Heart left ventricle (tissue), 16 donors: ENCODE results near the gene ADAMTSL1. TPM values are rescaled to one million over a fixed set of nuclear protein-coding genes. Genes with fewer than 3 reads are reported as not detected.

Experiments used
- ATAC-seq, 4 donors: fragments of 200-7000 bp; cut with Tn5 transposase; one replicate each; pipeline ENCODE4 v1.9.1; 2020 to 2022; ENCODE audit warnings: moderate library complexity in 4 of 4, mild to moderate bottlenecking in 3 of 4, moderate number of reproducible peaks in 1 of 4
- DNase-seq, 5 donors: peaks; one replicate each; pipeline ENCODE4 v3.0.0-alpha.2; 2020
- H3K27ac ChIP-seq, 12 donors: fragments of 200-600 bp; sonication (generic) in 4 of 12; one replicate each; pipeline versions ENCODE4 v1.5.0 to v1.8.0; 2016 to 2022; ENCODE audit warnings: mild to moderate bottlenecking in 2 of 12
- H3K27me3 ChIP-seq, 9 donors: fragments of 200-600 bp; sonication (generic) in 2 of 9; one replicate each; pipeline versions ENCODE4 v1.5.1 to v1.8.0; 2016 to 2022; ENCODE audit warnings: mild to moderate bottlenecking in 3 of 9
- H3K36me3 ChIP-seq, 9 donors: fragments of 200-600 bp; sonication (generic) in 2 of 9; one replicate each; pipeline versions ENCODE4 v1.5.0 to v1.8.0; 2018 to 2022; ENCODE audit warnings: mild to moderate bottlenecking in 2 of 9
- H3K4me1 ChIP-seq, 12 donors: fragments of 200-600 bp; sonication (generic) in 4 of 12; one replicate each; pipeline versions ENCODE4 v1.5.0 to v1.8.0; 2016 to 2022; ENCODE audit warnings: mild to moderate bottlenecking in 3 of 12
- H3K4me3 ChIP-seq, 12 donors: fragments of 200-600 bp; sonication (generic) in 4 of 12; one replicate each; pipeline versions ENCODE4 v1.5.0 to v1.8.0; 2017 to 2022; ENCODE audit warnings: mild to moderate bottlenecking in 9 of 12, moderate library complexity in 4 of 12
- H3K9me3 ChIP-seq, 12 donors: fragments of 200-600 bp; sonication (generic) in 4 of 12; one replicate each; pipeline versions ENCODE4 v1.5.0 to v1.8.0; 2016 to 2022; ENCODE audit warnings: mild to moderate bottlenecking in 1 of 12
- POLR2A ChIP-seq, 2 donors: fragments of 450-650 bp; IDR thresholded peaks; one replicate each; pipeline ENCODE4 v1.6.1; 2017; ENCODE audit warnings: antibody characterized with exemption in 2 of 2, mild to moderate bottlenecking in 2 of 2, moderate library complexity in 2 of 2
- WGBS, 4 donors: extraction: QIAGEN DNeasy Blood & Tissue Kit in 2 of 4; methylation state at CpG; one replicate each; pipeline versions ENCODE4 v1.1.5 to v1.1.7; 2013 to 2018; 5-methylcytosine and 5-hydroxymethylcytosine counted together
- intact Hi-C, 10 donors: fragments of 100-400 bp; cut with DNase I; formaldehyde crosslinking; loops; one replicate each; pipeline versions ENCODE4 v1.11.1 to v1.14.2; 2022
- polyA plus RNA-seq, 2 donors: library from polyadenylated mRNA; stranded (reverse); fragments of 200-250 nt; gene quantifications; one replicate each; pipeline ENCODE4 v1.2.3, GENCODE V29; 2013
- total RNA-seq, 9 donors: library from RNA; depleted of rRNA in 2 of 9; stranded (reverse); fragments of >200 nt in 2 of 9; fragmentation: NEBNext Ultra II Directional in 3 of 9; extraction: Animal tissue kit (Norgen Biotek cat#: 25700) in 3 of 9; gene quantifications; one replicate each; pipeline versions ENCODE4 v1.1.0 to v1.2.4, GENCODE V29; 2016 to 2023
- TF ChIP-seq, protein P1 (sequence below), 12 donors: fragments of 200-600 bp; sonication (generic) in 4 of 12; IDR thresholded peaks; one replicate each; pipeline versions ENCODE4 v1.5.0 to v1.8.0; 2018 to 2022; ENCODE audit warnings: antibody characterized with exemption in 12 of 12, mild to moderate bottlenecking in 5 of 12
- donor health status: ischemic (EF 13 %, LVEDD 7.1; RV severe dilation, severe dysfunction).
- donor health status: healthy with polysubstance abuse.
- donor health status: DM: no; HTN: yes; CAD: no.
- donor health status: DM: no; HTN: no; CAD: no.
- donor health status: ischemic (EF 25% LVEDD 6.9; RV normal size, moderate dysfunction).
- donor health status: ischemic (EF 25% LVEDD 5.7; RV mildly dilated, moderate dysfunction).
- donor health status: healthy.
- donor health status: DM: yes; HTN: yes; CAD: no.
- donor health status: ischemic (EF 35%, LVEDD 5.7; RV mildly dilated, moderate dysfunction).
- donor health status: nonischemic (EF 11% LVEDD 7.7; RV severe dilation, severe dysfunction).
- donor health status: DM: yes; HTN: yes; CAD: no.
- donor health status: PGD.
- donor health status: ischemic (EF 29% LVEDD 5.4; RV normal size, mild dysfunction).
- donor health status: nonischemic (EF 23%, LVEDD 6.1; RV moderate dilation, normal function).

ADAMTSL1 gene
- total and polyA plus RNA-seq, 11 donors: 0.46 to 4.7 (median 1.1) TPM

- no peak for DNase-seq
- Histone ChIP-seq H3K27me3 (no peaks in the 10 kb centered on the region), H3K4me1 (no peaks in the 10 kb centered on the region), H3K27ac (no peak overlapping the region), H3K9me3 (peaks cover 0 to 5% (median 0%) of the 10 kb centered on the region in 12 donors), H3K36me3 (no peaks in the 10 kb centered on the region), H3K4me3 (no peak overlapping the region)
- TF ChIP-seq POLR2A (IDR thresholded peaks at IDR 0.05): no peak
- TF ChIP-seq, protein P1, sequence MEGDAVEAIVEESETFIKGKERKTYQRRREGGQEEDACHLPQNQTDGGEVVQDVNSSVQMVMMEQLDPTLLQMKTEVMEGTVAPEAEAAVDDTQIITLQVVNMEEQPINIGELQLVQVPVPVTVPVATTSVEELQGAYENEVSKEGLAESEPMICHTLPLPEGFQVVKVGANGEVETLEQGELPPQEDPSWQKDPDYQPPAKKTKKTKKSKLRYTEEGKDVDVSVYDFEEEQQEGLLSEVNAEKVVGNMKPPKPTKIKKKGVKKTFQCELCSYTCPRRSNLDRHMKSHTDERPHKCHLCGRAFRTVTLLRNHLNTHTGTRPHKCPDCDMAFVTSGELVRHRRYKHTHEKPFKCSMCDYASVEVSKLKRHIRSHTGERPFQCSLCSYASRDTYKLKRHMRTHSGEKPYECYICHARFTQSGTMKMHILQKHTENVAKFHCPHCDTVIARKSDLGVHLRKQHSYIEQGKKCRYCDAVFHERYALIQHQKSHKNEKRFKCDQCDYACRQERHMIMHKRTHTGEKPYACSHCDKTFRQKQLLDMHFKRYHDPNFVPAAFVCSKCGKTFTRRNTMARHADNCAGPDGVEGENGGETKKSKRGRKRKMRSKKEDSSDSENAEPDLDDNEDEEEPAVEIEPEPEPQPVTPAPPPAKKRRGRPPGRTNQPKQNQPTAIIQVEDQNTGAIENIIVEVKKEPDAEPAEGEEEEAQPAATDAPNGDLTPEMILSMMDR (IDR thresholded peaks at IDR 0.05): no peak
- intact Hi-C loops: no loop called here
- ATAC-seq: no peak
Observed at GRCh38 chr9:18516514-18516913, 42.6 kb downstream of the ADAMTSL1 start.

DNA sequence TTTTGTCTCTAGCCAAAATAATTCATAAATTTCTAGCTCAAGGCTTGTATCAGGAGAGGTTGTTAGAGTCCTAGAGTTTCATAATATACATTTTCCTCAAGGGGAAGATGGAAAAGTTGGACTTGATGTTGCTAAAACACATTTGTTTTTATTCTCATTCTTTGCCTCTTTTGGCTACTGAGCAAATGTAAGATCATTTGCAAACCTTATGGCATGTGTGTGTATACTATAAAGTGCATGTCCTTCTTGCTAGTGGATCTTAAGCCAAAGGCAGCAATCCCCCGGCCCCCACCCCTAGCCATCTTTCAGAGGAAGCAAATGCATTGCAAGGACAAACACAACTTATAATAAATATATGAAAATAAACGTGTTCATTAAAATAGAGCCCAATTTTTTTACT lies 43.0 kb downstream of the ADAMTSL1 start:
- no peaks in the 10 kb centered on the region for H3K27me3 ChIP-seq
- no peaks in the 10 kb centered on the region for H3K36me3 ChIP-seq
- 65 to 81% (median 70%) methylated on average over 2 of the region's 2 CpGs for WGBS, 4 donors
- TF ChIP-seq, protein P1 (IDR thresholded peaks at IDR 0.05): no peak
- TF ChIP-seq POLR2A (IDR thresholded peaks at IDR 0.05): no peak
- DNase-seq (no peak), ATAC-seq (no peak)
- H3K27ac ChIP-seq: no peak overlapping the region
- H3K4me1 ChIP-seq: no peaks in the 10 kb centered on the region
- no peak overlapping the region for H3K4me3 ChIP-seq
- H3K9me3 ChIP-seq: peaks cover 0 to 5% (median 0%) of the 10 kb centered on the region in 12 donors
- intact Hi-C loops: no loop called here

GRCh38 chr9:18520416-18521047 lies 46.6 kb downstream of the ADAMTSL1 start:
- ATAC-seq: no peak
- no peak overlapping the region for H3K27ac ChIP-seq

DNA sequence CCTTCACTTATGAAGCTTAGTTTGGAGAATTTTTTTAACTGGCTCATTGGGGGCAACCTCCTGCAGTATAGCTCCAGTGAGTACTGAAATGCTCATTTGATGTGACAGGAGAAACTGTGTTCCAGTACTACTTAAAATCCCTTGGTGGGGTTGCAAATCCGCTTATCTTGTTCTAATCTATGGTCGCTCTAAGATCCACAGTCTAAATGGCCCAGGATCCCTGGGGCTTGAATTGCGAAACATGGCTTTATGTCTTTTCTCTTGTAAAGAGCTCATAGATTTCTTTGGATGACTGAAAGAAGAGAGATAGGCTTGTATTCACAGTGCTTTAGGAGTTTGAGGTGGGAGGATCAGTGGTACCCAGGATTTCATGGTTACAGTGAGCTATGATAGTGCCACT lies 52.7 kb downstream of the ADAMTSL1 start:
- intact Hi-C loops: no loop called here
- ATAC-seq (no peak), DNase-seq (no peak)
- Histone ChIP-seq H3K36me3 (no peaks in the 10 kb centered on the region), H3K4me1 (no peaks in the 10 kb centered on the region), H3K27ac (no peak overlapping the region), H3K27me3 (no peaks in the 10 kb centered on the region), H3K9me3 (peaks cover 0 to 12% (median 0%) of the 10 kb centered on the region in 12 donors), H3K4me3 (no peak overlapping the region)
- TF ChIP-seq, protein P1 (IDR thresholded peaks at IDR 0.05): no peak
- TF ChIP-seq POLR2A (IDR thresholded peaks at IDR 0.05): no peak
- WGBS, 4 donors: 89 to 98% (median 93%) methylated on average over 3 of the region's 3 CpGs

More at GRCh38 chr9:18520416-18521047, 46.6 kb downstream of the ADAMTSL1 start:
- Histone ChIP-seq H3K36me3 (no peaks in the 10 kb centered on the region), H3K27me3 (no peaks in the 10 kb centered on the region), H3K4me1 (no peaks in the 10 kb centered on the region), H3K4me3 (no peak overlapping the region), H3K9me3 (peaks cover 0 to 8% (median 0%) of the 10 kb centered on the region in 12 donors)
- no peak for DNase-seq
- 89 to 94% (median 91%) methylated on average over 3 of the region's 3 CpGs for WGBS, 4 donors
- intact Hi-C loops: no loop called here
- TF ChIP-seq, protein P1 (IDR thresholded peaks at IDR 0.05): no peak
- TF ChIP-seq POLR2A (IDR thresholded peaks at IDR 0.05): no peak
